Lower leg skin (tissue), 4 donors: Measurements from ENCODE around the gene ST3GAL5. TPM values are rescaled to one million over a fixed set of nuclear protein-coding genes. Genes with fewer than 3 reads are reported as not detected.
"Not testable (repeated sequence)": the region's sequence is repeated elsewhere in the genome, so short reads cannot be mapped to it uniquely, and the experiment has no call there.

Experiments used
- DNase-seq, 2 donors: peaks; one replicate each; pipeline ENCODE4 v3.0.0-alpha.2; 2019; ENCODE audit warnings: low spot score in 2 of 2
- H3K4me3 ChIP-seq: fragments of 200-600 bp; sonication (generic); 2 replicates; pipeline ENCODE4 v1.5.1; 2017; ENCODE audit warnings: mild to moderate bottlenecking, low read depth; ENCODE audit not compliant: poor library complexity, severe bottlenecking
- CTCF ChIP-seq, 3 donors: fragments of 450-650 bp; IDR thresholded peaks; one replicate each; pipeline ENCODE4 v1.5.1; 2016; ENCODE audit warnings: antibody characterized with exemption in 3 of 3, mild to moderate bottlenecking in 3 of 3, moderate library complexity in 2 of 3
- POLR2A ChIP-seq, 2 donors: fragments of 450-650 bp; IDR thresholded peaks; one replicate each; pipeline ENCODE4 v1.6.1; 2016 to 2017; ENCODE audit warnings: antibody characterized with exemption in 2 of 2, mild to moderate bottlenecking in 1 of 2, moderate library complexity in 1 of 2
- WGBS, 2 donors: methylation state at CpG; one replicate each; pipeline ENCODE4 v1.1.5; 2018; 5-methylcytosine and 5-hydroxymethylcytosine counted together
- intact Hi-C: fragments of 100-400 bp; cut with DNase I; formaldehyde crosslinking; loops from one replicate; pipeline ENCODE4 v1.15.0; 2023; ENCODE audit warnings: low total_unique reads
- total RNA-seq, 4 donors: library from RNA; depleted of rRNA; stranded (reverse); fragments of >200 nt; gene quantifications; one replicate each; pipeline ENCODE4 v1.1.0, GENCODE V29; 2016

ST3GAL5 gene
- total RNA-seq, 4 donors from 2014 or later, result 6.9 to 8.6 (median 8.1) TPM

GRCh38 chr2:85834466-85834865 lies 54.3 kb downstream of the ST3GAL5 start:
- no peak overlapping the region for H3K4me3 ChIP-seq
- intact Hi-C loops, result no loop called here
- TF ChIP-seq CTCF (IDR thresholded peaks at IDR 0.05), result no peak
- no peak for TF ChIP-seq POLR2A (IDR thresholded peaks at IDR 0.05)
- no peak for DNase-seq

GRCh38 chr2:85831735-85832134 lies 57.1 kb downstream of the ST3GAL5 start:
- WGBS, 2 donors, result 83 to 91% methylated on average over 2 of the region's 2 CpGs
- H3K4me3 ChIP-seq, result no peak overlapping the region
- no peak for DNase-seq
- TF ChIP-seq CTCF (IDR thresholded peaks at IDR 0.05) (no peak), POLR2A (IDR thresholded peaks at IDR 0.05) (no peak)
- intact Hi-C loops, result no loop called here

DNA sequence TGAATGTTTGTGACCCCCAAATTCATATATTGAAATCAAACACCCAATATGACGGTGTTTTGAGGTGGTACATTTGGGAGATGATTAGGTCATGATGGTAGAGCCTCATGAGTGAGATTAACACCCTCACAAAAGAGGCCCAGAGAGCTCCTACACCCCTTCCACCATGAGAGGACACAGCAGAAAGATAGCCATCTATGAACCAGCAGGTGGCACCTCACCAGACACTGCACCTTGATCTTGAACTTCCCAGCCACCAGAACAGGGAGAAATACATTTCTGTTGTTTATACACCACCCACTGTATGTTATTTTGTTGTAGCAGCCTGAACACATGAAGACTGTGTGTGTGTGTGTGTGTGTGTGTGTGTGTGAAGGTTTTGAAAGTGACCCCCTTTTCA lies 58.1 kb downstream of the ST3GAL5 start:
- DNase-seq, result no peak
- TF ChIP-seq POLR2A (IDR thresholded peaks at IDR 0.05) (no peak), CTCF (IDR thresholded peaks at IDR 0.05) (no peak)
- WGBS, 2 donors, result 54 to 83% methylated on average over 1 of the region's 1 CpG
- H3K4me3 ChIP-seq, result no peak overlapping the region
- intact Hi-C loops, result no loop called here

GRCh38 chr2:85829394-85829793 lies 59.4 kb downstream of the ST3GAL5 start:
- intact Hi-C loops, result loop anchor here (5.0 kb wide), 1 partner anchor 248 kb away; no protein-coding TSS in a partner anchor

DNA sequence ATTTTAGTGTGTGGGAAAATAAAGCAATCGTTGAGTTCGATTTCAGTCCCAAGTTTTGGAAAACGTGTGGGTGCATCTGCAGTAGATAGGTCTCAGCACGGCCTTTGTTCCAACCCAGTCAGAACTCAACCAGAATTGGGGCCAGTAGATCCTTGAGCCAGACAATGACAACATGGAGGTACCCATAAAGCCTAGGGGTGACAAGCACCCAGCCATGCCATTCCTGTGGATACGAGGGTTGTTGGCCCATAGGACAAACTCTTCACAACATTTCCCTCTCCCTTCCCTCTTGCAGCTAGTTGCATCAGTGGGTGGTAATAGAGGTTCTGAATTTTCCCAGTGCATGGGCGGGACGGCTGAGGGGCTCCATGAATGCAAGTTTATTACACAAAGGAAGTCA lies 60.1 kb downstream of the ST3GAL5 start:
- intact Hi-C loops, result loop anchor here (5.0 kb wide), 1 partner anchor 249 kb away; no protein-coding TSS in a partner anchor
- H3K4me3 ChIP-seq, result no peak overlapping the region
- DNase-seq, result peak in 1 of 2 donors; percentile 23
- TF ChIP-seq POLR2A (IDR thresholded peaks at IDR 0.05) (no peak), CTCF (IDR thresholded peaks at IDR 0.05) (no peak)
- 87 to 96% methylated on average over 7 of the region's 7 CpGs for WGBS, 2 donors

More at GRCh38 chr2:85829394-85829793, 59.4 kb downstream of the ST3GAL5 start:
- 88 to 92% methylated on average over 4 of the region's 4 CpGs for WGBS, 2 donors
- not testable (repeated sequence) for H3K4me3 ChIP-seq
- DNase-seq, result peak in 1 of 2 donors; percentile 43

DNA sequence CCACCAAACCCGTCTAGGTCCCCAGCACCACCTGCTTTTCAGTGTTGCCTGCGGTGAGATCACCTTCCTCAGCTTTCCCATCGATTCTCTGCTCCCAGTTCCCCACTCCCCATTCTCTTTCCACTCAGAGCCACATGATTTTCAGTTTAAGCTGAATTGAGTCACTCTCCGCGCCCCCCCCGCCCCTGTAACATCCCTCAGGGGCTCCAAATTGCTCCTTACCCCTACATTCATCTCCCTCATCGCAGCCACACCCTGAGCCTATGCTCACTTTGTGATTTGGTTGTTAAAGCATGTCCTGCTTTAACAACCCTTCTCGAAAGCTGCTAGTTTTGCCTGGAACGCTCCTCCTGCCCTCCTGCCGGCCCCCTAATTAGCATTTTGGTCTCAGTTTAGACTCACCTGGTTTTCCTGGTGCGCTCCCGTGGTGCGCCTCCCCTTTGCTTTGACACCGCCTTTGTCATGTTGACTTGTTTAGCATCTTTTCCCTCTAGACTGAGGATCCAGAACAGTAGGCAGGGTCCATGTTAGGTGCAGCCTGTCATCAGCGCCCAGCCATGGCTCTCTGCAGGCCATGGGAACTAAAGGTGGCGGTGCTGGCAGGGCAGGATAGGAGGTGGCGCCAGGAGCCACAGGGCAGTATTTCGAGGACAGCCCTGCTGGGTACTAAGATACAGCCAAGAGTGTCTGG lies 60.8 kb downstream of the ST3GAL5 start:
- peak in 1 of 2 donors; percentile 80 for DNase-seq
- intact Hi-C loops, result loop anchor here (5.0 kb wide), 1 partner anchor 249 kb away; no protein-coding TSS in a partner anchor
- H3K4me3 ChIP-seq, result no peak overlapping the region
- no peak for TF ChIP-seq CTCF (IDR thresholded peaks at IDR 0.05)
- no peak for TF ChIP-seq POLR2A (IDR thresholded peaks at IDR 0.05)
- WGBS, 2 donors, result 57 to 60% methylated on average over 18 of the region's 18 CpGs
